ENCODE results near the gene UBE2E3. TPM values are rescaled to one million over a fixed set of nuclear protein-coding genes. Genes with fewer than 3 reads are reported as not detected.

Gene UBE2E3
- polyA plus RNA-seq, 4 donors, result 193 to 288 (median 256) TPM

GRCh38 chr2:180978903-180979748 is 1.3 kb upstream of the UBE2E3 start:
- DNase-seq (ENCODE audit: low read depth in 4 of 4, low spot score in 3 of 4), result no peak

- DNase-seq (ENCODE audit: low read depth in 4 of 4, low spot score in 3 of 4), result no peak
Measured at GRCh38 chr2:180979749-180980105, 678 bp upstream of the UBE2E3 start.

GRCh38 chr2:180980943-180981911 is 822 bp downstream of the UBE2E3 start:
- DNase-seq (ENCODE audit: low read depth in 4 of 4, low spot score in 3 of 4), result no peak

- peak in 1 of 4 donors; percentile 51 for DNase-seq (ENCODE audit: low read depth in 4 of 4, low spot score in 3 of 4)
Measured at GRCh38 chr2:180983468-180984242, 3.2 kb downstream of the UBE2E3 start.

- no peak for DNase-seq (ENCODE audit: low read depth in 4 of 4, low spot score in 3 of 4)
Measured at GRCh38 chr2:180985771-180986395, 5.5 kb downstream of the UBE2E3 start.

GRCh38 chr2:180987146-180987545 is 6.7 kb downstream of the UBE2E3 start:
- DNase-seq (ENCODE audit: low read depth in 4 of 4, low spot score in 3 of 4), result no peak

GRCh38 chr2:180990337-180990736 is 9.9 kb downstream of the UBE2E3 start:
- DNase-seq (ENCODE audit: low read depth in 4 of 4, low spot score in 3 of 4), result no peak

GRCh38 chr2:180990794-180991193 is 10.4 kb downstream of the UBE2E3 start:
- no peak for DNase-seq (ENCODE audit: low read depth in 4 of 4, low spot score in 3 of 4)

GRCh38 chr2:180991361-180991760 is 11.0 kb downstream of the UBE2E3 start:
- DNase-seq (ENCODE audit: low read depth in 4 of 4, low spot score in 3 of 4), result no peak

GRCh38 chr2:180991820-180992219 is 11.4 kb downstream of the UBE2E3 start:
- no peak for DNase-seq (ENCODE audit: low read depth in 4 of 4, low spot score in 3 of 4)

GRCh38 chr2:180992994-180993393 is 12.6 kb downstream of the UBE2E3 start:
- DNase-seq (ENCODE audit: low read depth in 4 of 4, low spot score in 3 of 4), result no peak

- DNase-seq (ENCODE audit: low read depth in 4 of 4, low spot score in 3 of 4), result no peak
Measured at GRCh38 chr2:180999274-180999964, 19.0 kb downstream of the UBE2E3 start.

- no peak for DNase-seq (ENCODE audit: low read depth in 4 of 4, low spot score in 3 of 4)
Measured at GRCh38 chr2:181004647-181005325, 24.4 kb downstream of the UBE2E3 start.

GRCh38 chr2:181005326-181005655 is 24.9 kb downstream of the UBE2E3 start:
- DNase-seq (ENCODE audit: low read depth in 4 of 4, low spot score in 3 of 4), result no peak

GRCh38 chr2:181005809-181006208 is 25.4 kb downstream of the UBE2E3 start:
- no peak for DNase-seq (ENCODE audit: low read depth in 4 of 4, low spot score in 3 of 4)

- DNase-seq (ENCODE audit: low read depth in 4 of 4, low spot score in 3 of 4), result no peak
Measured at GRCh38 chr2:181007086-181007837, 26.9 kb downstream of the UBE2E3 start.

- DNase-seq (ENCODE audit: low read depth in 4 of 4, low spot score in 3 of 4), result no peak
Measured at GRCh38 chr2:181008407-181008806, 28.0 kb downstream of the UBE2E3 start.

GRCh38 chr2:181021199-181021789 is 40.9 kb downstream of the UBE2E3 start:
- DNase-seq (ENCODE audit: low read depth in 4 of 4, low spot score in 3 of 4), result no peak
